ENCODE data around the gene TAF6. TPM values are rescaled to one million over a fixed set of nuclear protein-coding genes. Genes with fewer than 3 reads are reported as not detected.

Gene TAF6
- polyA plus RNA-seq, 4 donors = 12.2 to 33.5 (median 25.6) TPM

- WGBS, 3 donors = 83 to 89% (median 86%) methylated on average over 19 to 25 of the region's 25 CpGs
- H3K9me3 ChIP-seq (ENCODE audit: control insufficient read depth in 2 of 2, insufficient read depth in 1 of 2, low read depth in 1 of 2, low read length in 1 of 2) = no peaks in the 10 kb centered on the region
- FAIRE-seq = no peak
- H3K27me3 ChIP-seq (ENCODE audit: control insufficient read depth in 3 of 3, insufficient read depth in 3 of 3, low read length in 3 of 3) = no peaks in the 10 kb centered on the region
- DNase-seq = no peak
- no peak overlapping the region for H3K4me3 ChIP-seq (ENCODE audit: low read depth in 1 of 3, low read length in 3 of 3)
- H3K36me3 ChIP-seq (ENCODE audit: control insufficient read depth in 3 of 3, insufficient read depth in 2 of 3, low read depth in 1 of 3, low read length in 3 of 3) = peaks cover 6 to 91% (median 10%) of the 10 kb centered on the region in 3 donors
- H3K27ac ChIP-seq (ENCODE audit: low read depth in 1 of 3, low read length in 2 of 3) = no peak overlapping the region
- peaks cover 0 to 3% (median 3%) of the 10 kb centered on the region in 3 donors for H3K4me1 ChIP-seq (ENCODE audit: control insufficient read depth in 3 of 3, insufficient read depth in 2 of 3, low read depth in 1 of 3, low read length in 2 of 3)
Measured at GRCh38 chr7:100107125-100107737, 11.9 kb downstream of the TAF6 start.

- H3K36me3 ChIP-seq (ENCODE audit: control insufficient read depth in 3 of 3, insufficient read depth in 2 of 3, low read depth in 1 of 3, low read length in 3 of 3) = peaks cover 4 to 85% (median 5%) of the 10 kb centered on the region in 3 donors
Measured at GRCh38 chr7:100106633-100107032, 12.5 kb downstream of the TAF6 start.

GRCh38 chr7:100105534-100105933 lies 13.6 kb downstream of the TAF6 start:
- H3K36me3 ChIP-seq (ENCODE audit: control insufficient read depth in 3 of 3, insufficient read depth in 2 of 3, low read depth in 1 of 3, low read length in 3 of 3) = peaks cover 3 to 75% (median 5%) of the 10 kb centered on the region in 3 donors
- FAIRE-seq (no peak), DNase-seq (no peak)
- 96 to 100% (median 98%) methylated on average over 4 of the region's 4 CpGs for WGBS, 3 donors
- H3K9me3 ChIP-seq (ENCODE audit: control insufficient read depth in 2 of 2, insufficient read depth in 1 of 2, low read depth in 1 of 2, low read length in 1 of 2) = no peaks in the 10 kb centered on the region
- H3K4me3 ChIP-seq (ENCODE audit: low read depth in 1 of 3, low read length in 3 of 3) = no peak overlapping the region
- peaks cover 0 to 3% (median 3%) of the 10 kb centered on the region in 3 donors for H3K4me1 ChIP-seq (ENCODE audit: control insufficient read depth in 3 of 3, insufficient read depth in 2 of 3, low read depth in 1 of 3, low read length in 2 of 3)
- no peaks in the 10 kb centered on the region for H3K27me3 ChIP-seq (ENCODE audit: control insufficient read depth in 3 of 3, insufficient read depth in 3 of 3, low read length in 3 of 3)
- H3K27ac ChIP-seq (ENCODE audit: low read depth in 1 of 3, low read length in 2 of 3) = no peak overlapping the region

More at GRCh38 chr7:100106633-100107032, 12.5 kb downstream of the TAF6 start:
- H3K27ac ChIP-seq (ENCODE audit: low read depth in 1 of 3, low read length in 2 of 3) = no peak overlapping the region
- H3K4me1 ChIP-seq (ENCODE audit: control insufficient read depth in 3 of 3, insufficient read depth in 2 of 3, low read depth in 1 of 3, low read length in 2 of 3) = peaks cover 0 to 3% (median 3%) of the 10 kb centered on the region in 3 donors
- no peak overlapping the region for H3K4me3 ChIP-seq (ENCODE audit: low read depth in 1 of 3, low read length in 3 of 3)
- FAIRE-seq (no peak), DNase-seq (no peak)
- 78 to 80% (median 80%) methylated on average over 17 of the region's 17 CpGs for WGBS, 3 donors
- H3K9me3 ChIP-seq (ENCODE audit: control insufficient read depth in 2 of 2, insufficient read depth in 1 of 2, low read depth in 1 of 2, low read length in 1 of 2) = no peaks in the 10 kb centered on the region
- H3K27me3 ChIP-seq (ENCODE audit: control insufficient read depth in 3 of 3, insufficient read depth in 3 of 3, low read length in 3 of 3) = no peaks in the 10 kb centered on the region

- H3K36me3 ChIP-seq (ENCODE audit: control insufficient read depth in 3 of 3, insufficient read depth in 2 of 3, low read depth in 1 of 3, low read length in 3 of 3) = peaks cover 7 to 70% (median 9%) of the 10 kb centered on the region in 3 donors
- H3K9me3 ChIP-seq (ENCODE audit: control insufficient read depth in 2 of 2, insufficient read depth in 1 of 2, low read depth in 1 of 2, low read length in 1 of 2) = no peaks in the 10 kb centered on the region
- no peak for DNase-seq
- no peaks in the 10 kb centered on the region for H3K27me3 ChIP-seq (ENCODE audit: control insufficient read depth in 3 of 3, insufficient read depth in 3 of 3, low read length in 3 of 3)
- H3K4me3 ChIP-seq (ENCODE audit: low read depth in 1 of 3, low read length in 3 of 3) = no peak overlapping the region
- no peak overlapping the region for H3K27ac ChIP-seq (ENCODE audit: low read depth in 1 of 3, low read length in 2 of 3)
- peaks cover 3 to 15% (median 9%) of the 10 kb centered on the region in 3 donors for H3K4me1 ChIP-seq (ENCODE audit: control insufficient read depth in 3 of 3, insufficient read depth in 2 of 3, low read depth in 1 of 3, low read length in 2 of 3)
- 85 to 92% (median 88%) methylated on average over 17 of the region's 17 CpGs for WGBS, 3 donors
- no peak for FAIRE-seq
Measured at GRCh38 chr7:100102950-100103840, 16.0 kb downstream of the TAF6 start.

GRCh38 chr7:100101016-100101862 lies 17.9 kb downstream of the TAF6 start, which contains the start of the genes AP4M1 and MCM7:
Gene AP4M1, plus strand, starts transcription at chr7:100101643. Its CDS starts 72 bp downstream, at chr7:100101715.
Gene MCM7, minus strand, starts transcription at chr7:100101397. Its CDS starts 103 bp downstream, at chr7:100101294.
- DNase-seq = peak; percentile 99
- Histone ChIP-seq H3K27ac (ENCODE audit: low read depth in 1 of 3, low read length in 2 of 3) (peak within 1 kb of the TSS; percentile 63 to 98 (median 88)), H3K27me3 (ENCODE audit: control insufficient read depth in 3 of 3, insufficient read depth in 3 of 3, low read length in 3 of 3) (no peaks in the 10 kb centered on the region), H3K4me3 (ENCODE audit: low read depth in 1 of 3, low read length in 3 of 3) (peak within 1 kb of the TSS; percentile 80 to 96 (median 89)), H3K36me3 (ENCODE audit: control insufficient read depth in 3 of 3, insufficient read depth in 2 of 3, low read depth in 1 of 3, low read length in 3 of 3) (peaks cover 13 to 70% (median 19%) of the 10 kb centered on the region in 3 donors), H3K4me1 (ENCODE audit: control insufficient read depth in 3 of 3, insufficient read depth in 2 of 3, low read depth in 1 of 3, low read length in 2 of 3) (peaks cover 3 to 15% (median 9%) of the 10 kb centered on the region in 3 donors), H3K9me3 (ENCODE audit: control insufficient read depth in 2 of 2, insufficient read depth in 1 of 2, low read depth in 1 of 2, low read length in 1 of 2) (no peaks in the 10 kb centered on the region)
- FAIRE-seq = no peak
- 0 to 1% (median 1%) methylated on average over 80 of the region's 80 CpGs for WGBS, 3 donors

GRCh38 chr7:100100420-100101015 lies 18.6 kb downstream of the TAF6 start:
- Histone ChIP-seq H3K36me3 (ENCODE audit: control insufficient read depth in 3 of 3, insufficient read depth in 2 of 3, low read depth in 1 of 3, low read length in 3 of 3) (peaks cover 19 to 70% (median 25%) of the 10 kb centered on the region in 3 donors), H3K4me1 (ENCODE audit: control insufficient read depth in 3 of 3, insufficient read depth in 2 of 3, low read depth in 1 of 3, low read length in 2 of 3) (peaks cover 3 to 15% (median 9%) of the 10 kb centered on the region in 3 donors), H3K27me3 (ENCODE audit: control insufficient read depth in 3 of 3, insufficient read depth in 3 of 3, low read length in 3 of 3) (no peaks in the 10 kb centered on the region), H3K4me3 (ENCODE audit: low read depth in 1 of 3, low read length in 3 of 3) (peak overlapping the region; percentile 80 to 96 (median 89)), H3K27ac (ENCODE audit: low read depth in 1 of 3, low read length in 2 of 3) (peak overlapping the region; percentile 53 to 98 (median 87)), H3K9me3 (ENCODE audit: control insufficient read depth in 2 of 2, insufficient read depth in 1 of 2, low read depth in 1 of 2, low read length in 1 of 2) (no peaks in the 10 kb centered on the region)
- FAIRE-seq (no peak), DNase-seq (peak; percentile 93 to 99)
- 0 to 1% (median 1%) methylated on average over 46 to 61 of the region's 61 CpGs for WGBS, 3 donors

- DNase-seq (no peak), FAIRE-seq (no peak)
- H3K36me3 ChIP-seq (ENCODE audit: control insufficient read depth in 3 of 3, insufficient read depth in 2 of 3, low read depth in 1 of 3, low read length in 3 of 3) = peaks cover 22 to 68% (median 30%) of the 10 kb centered on the region in 3 donors
- 30 to 54% (median 53%) methylated on average over 12 of the region's 12 CpGs for WGBS, 3 donors
- H3K27ac ChIP-seq (ENCODE audit: low read depth in 1 of 3, low read length in 2 of 3) = peak overlapping the region in 1 of 3 donors; percentile 5
- H3K27me3 ChIP-seq (ENCODE audit: control insufficient read depth in 3 of 3, insufficient read depth in 3 of 3, low read length in 3 of 3) = no peaks in the 10 kb centered on the region
- H3K4me1 ChIP-seq (ENCODE audit: control insufficient read depth in 3 of 3, insufficient read depth in 2 of 3, low read depth in 1 of 3, low read length in 2 of 3) = peaks cover 3 to 15% (median 9%) of the 10 kb centered on the region in 3 donors
- no peaks in the 10 kb centered on the region for H3K9me3 ChIP-seq (ENCODE audit: control insufficient read depth in 2 of 2, insufficient read depth in 1 of 2, low read depth in 1 of 2, low read length in 1 of 2)
- peak overlapping the region in 2 of 3 donors; percentile 89 to 96 for H3K4me3 ChIP-seq (ENCODE audit: low read depth in 1 of 3, low read length in 3 of 3)
Measured at GRCh38 chr7:100099452-100099851, 19.7 kb downstream of the TAF6 start.

Data from small intestine (tissue), 7 donors.